GM12874 (cell line): ENCODE results near the gene VPS35L.

Experiments used
- TF ChIP-seq, protein P1 (sequence below): IDR thresholded peaks from 2 replicates; pipeline ENCODE4 v1.5.1; 2011; ENCODE audit warnings: low read depth, mild to moderate bottlenecking, control low read depth, low read length, moderate library complexity; ENCODE audit not compliant: insufficient read depth

Gene VPS35L

DNA sequence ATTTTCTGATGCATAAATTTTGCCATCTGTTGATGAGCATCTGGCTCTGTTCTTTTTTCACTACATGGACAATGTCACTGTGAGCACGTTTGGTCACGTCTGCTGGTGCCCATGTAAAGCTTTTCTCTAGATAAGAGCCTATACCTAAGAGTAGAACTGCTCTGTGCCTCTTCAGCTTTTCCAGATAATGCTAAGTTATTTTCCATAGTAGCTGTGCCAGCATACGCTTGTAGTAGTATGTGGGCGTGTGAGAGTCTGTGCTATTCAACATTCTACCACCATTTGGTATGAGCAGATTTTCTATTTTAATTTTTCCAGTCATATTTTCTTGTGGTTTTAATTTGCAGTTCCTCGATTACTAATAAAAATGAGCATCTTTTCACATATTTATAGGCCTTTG lies 33.2 kb downstream of the VPS35L start:
- TF ChIP-seq, protein P1, sequence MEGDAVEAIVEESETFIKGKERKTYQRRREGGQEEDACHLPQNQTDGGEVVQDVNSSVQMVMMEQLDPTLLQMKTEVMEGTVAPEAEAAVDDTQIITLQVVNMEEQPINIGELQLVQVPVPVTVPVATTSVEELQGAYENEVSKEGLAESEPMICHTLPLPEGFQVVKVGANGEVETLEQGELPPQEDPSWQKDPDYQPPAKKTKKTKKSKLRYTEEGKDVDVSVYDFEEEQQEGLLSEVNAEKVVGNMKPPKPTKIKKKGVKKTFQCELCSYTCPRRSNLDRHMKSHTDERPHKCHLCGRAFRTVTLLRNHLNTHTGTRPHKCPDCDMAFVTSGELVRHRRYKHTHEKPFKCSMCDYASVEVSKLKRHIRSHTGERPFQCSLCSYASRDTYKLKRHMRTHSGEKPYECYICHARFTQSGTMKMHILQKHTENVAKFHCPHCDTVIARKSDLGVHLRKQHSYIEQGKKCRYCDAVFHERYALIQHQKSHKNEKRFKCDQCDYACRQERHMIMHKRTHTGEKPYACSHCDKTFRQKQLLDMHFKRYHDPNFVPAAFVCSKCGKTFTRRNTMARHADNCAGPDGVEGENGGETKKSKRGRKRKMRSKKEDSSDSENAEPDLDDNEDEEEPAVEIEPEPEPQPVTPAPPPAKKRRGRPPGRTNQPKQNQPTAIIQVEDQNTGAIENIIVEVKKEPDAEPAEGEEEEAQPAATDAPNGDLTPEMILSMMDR, result no peak

DNA sequence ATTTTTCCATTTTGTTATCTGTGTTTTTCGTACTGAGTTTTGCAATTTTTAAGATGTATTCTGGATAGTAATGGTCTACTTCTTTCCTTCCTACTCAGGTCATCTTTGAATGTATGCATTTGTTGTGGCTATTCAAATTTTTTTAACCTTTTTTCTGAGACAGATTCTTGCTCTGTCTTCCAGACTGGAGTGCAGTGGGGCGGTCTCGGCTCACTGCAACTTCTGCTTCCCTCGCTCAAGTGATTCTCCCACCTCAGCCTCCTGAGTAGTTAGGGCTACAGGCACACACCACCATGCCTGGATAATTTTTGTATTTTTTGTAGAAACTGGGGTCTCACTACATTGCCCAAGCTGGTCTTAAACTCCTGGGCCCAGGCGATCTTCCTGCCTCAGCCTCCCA lies 33.6 kb downstream of the VPS35L start:
- TF ChIP-seq, protein P1, result no peak

- TF ChIP-seq, protein P1, result no peak
Observed at GRCh38 chr16:19589771-19590302, 34.3 kb downstream of the VPS35L start.

DNA sequence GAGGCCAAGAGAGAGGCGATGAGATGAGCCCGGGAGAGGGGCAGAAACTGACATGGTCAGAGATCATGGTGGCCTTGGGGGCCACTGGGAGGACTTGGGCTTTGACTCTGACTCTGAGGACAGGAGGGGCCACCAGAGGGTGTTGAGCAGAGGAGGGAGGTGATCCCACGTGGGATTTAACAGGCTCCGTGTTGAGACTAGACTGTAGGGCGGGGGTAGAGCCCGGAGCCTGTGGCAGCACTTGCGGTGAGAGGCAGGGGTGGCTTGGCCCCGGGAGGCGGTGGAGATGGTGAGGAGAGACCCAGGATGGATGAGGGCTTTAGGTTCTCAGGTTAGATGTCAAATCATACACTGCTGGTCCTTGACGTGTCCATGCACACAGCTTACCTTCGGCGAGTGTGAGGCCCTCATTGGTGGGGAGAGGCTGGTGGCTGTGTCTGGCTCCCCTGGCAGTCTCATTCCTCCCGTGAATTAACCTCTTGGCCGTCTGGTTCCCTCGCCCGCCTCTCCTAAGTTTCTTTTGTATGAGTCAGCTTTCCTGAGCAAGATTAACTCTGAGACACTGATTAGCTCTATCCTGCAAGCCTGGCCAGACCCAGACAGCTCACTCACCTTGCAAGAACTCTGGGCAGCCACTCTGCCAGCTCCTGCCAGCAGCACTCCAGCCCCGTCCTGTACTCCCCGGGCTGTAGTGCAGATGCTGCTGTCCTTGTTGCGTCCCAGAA lies 39.7 kb downstream of the VPS35L start:
- TF ChIP-seq, protein P1, result no peak

GRCh38 chr16:19598805-19599510 lies 43.5 kb downstream of the VPS35L start:
- TF ChIP-seq, protein P1, result no peak

DNA sequence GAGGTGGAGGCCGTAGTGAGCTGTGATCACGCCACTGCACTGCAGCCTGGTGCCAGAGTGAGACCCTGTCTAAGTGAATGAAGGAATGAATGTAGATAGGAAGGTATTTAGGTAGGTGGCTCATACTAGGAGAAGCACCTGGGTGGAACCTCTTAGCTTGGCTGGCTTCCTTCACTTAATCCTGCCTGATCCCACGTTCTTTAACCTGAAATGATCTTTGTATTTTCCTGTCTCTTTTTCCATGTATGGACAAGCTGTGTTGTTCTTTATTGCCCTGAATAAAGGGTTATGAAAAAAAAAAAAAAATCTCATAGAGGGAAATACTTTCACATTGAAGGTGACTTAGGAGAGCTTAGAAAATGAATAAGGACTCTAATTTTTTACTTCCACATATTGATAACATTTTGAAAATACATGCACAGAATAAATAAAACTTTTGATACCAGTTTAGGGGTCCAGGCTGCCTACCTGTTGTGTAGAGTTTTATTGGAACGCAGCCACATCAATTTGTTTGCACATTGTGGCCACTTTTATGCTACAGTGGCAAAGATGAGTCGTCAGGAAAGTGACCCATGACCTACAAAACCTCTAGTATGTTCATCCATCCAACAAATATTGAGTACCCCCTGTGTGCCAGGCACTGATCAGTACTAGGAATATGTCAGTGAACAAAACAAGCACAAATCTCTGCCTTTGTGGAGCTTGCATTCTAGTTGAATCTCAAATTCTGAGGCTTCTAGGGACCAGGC lies 44.6 kb downstream of the VPS35L start:
- TF ChIP-seq, protein P1, result no peak
